NCI-H2107 (cell line): ENCODE measurements around the gene CMA1.

Source experiments
- DNase-seq: peaks from one replicate; lab custom pipeline; 2025; lab: John Stamatoyannopoulos, UW

CMA1 gene

DNA sequence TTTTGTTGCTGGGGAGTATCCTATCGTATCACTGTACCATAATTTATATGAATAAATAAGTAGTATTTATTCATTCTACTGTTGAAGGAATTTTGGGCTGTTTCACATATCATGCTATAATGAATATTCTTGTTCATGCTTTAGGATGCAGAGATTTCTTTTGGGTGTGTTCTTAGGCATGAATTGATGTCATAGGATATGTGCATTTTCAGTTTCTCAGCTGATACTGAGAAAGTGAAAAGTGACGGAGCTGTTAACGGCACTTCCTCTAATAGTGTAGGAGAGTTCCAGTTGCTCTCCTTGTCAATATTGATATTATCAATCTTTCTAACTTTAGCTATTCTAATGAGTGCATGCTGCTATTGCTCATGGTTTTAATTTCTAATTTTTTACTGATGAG lies 42.3 kb downstream of the CMA1 start:
- no peak for DNase-seq

DNA sequence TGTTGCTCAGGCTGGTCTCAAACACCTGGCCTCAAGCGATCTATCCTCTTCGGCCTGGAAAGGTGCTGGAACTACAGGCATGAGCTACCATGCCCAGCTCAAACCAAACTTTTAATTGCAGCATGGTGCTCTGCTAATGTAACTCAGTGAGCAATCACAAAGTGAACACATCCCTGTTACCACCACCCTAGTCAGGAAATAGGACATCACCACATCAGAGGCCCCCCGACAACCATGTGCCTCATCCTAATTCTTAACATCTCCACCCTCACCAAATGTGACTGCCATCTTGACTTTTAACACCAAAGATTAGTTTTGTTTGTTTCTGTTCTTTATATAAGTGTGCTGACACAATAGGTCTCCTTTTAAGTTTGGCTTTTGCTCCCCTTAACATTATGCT lies 42.7 kb downstream of the CMA1 start:
- no peak for DNase-seq

DNA sequence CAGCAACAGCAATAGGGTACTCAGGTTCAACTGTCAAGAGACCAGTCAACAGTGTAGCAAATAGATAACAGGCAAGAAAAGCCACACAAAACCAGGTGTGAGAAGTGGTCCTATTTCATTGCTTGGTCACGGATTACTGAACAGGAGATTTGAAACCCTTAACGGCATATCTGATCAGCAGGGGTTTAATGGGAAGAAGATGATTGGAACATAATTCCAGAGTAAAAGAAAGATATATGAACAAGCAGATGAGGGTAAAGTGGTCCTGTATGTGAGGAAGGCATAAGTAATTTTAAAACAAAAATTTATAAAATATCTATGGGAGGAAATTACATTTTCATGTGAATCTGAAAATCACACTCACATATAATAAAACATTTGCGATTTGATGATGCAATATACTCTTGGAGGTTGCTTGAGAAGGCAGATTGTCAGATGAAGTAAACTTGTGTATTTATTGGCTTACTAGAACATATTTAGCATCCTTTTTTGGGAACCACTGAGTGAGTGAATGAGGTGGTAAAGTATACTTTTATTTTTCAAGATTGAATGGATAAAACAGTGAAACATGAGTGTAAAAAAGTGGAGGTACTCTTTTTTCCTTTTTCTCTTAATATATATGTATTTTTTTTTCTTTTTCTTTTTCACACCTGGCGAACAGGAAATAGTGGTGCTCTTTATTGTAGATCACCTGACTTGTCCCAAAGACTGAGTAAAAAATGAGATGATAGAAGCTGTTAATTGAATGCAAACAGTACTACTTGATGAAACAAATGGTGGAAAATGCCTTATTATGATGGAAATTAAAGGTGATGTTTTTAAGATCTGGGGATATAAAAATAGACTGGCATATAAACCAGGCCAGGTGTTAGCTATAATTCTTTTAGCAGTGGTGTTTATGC lies 43.9 kb downstream of the CMA1 start:
- no peak for DNase-seq

DNA sequence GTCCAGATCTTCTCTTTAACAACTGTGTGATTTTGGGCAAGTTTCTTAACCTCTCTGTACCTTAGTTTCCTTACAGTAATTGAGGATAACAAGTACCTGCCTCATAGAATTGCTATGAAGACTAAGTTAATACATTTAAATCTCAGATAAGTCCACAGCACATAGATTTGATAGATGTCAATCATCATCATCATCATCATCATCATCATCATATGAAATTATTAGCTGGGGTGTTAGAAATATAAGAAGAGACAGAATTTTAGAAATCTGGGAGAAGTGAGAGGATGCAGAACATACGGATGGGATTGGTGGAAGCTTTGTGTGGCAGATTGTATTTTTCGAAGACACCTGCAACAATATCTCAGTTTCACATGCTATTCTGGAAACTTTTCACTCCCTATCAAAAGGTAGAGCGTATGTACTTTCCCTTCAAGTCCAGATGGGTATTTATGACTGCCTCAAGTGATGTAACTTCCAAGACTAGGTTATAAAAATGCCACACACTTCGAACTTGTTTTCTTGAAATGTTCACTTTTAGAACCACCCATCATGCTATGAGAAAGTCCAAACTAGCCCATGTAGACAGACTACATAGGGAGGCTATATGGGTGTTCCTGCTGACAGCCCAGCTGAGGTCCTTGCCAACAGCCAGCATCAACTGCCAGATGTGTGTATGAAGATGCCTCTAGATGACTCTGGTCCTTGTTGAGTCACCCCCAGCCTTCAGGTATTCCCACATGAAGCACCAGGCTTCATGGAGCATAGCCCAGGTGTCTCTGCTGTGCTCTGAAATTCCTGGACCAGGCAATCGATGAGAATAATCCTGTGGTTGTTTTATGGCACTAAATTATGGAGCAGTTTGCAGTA lies 44.8 kb downstream of the CMA1 start:
- DNase-seq: peak; percentile 64

DNA sequence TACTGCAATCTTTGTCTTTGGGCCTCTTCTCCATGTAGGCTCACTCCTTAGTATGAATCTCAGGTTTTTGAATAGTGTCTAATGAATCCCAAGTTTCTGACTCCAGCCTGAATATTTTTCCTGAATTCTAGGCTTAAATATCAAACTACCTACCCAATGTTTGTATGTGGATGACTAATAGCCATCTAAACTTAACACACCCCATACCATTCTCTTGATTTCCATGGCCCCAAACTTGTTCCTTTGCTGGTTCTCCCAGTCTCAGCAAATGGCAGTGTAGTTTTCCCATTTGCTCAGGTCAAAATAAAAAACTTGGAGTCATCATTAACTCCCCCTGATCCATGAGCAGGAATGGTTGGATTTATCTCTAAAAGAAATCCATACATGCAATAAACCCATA lies 46.7 kb downstream of the CMA1 start:
- DNase-seq: no peak

DNA sequence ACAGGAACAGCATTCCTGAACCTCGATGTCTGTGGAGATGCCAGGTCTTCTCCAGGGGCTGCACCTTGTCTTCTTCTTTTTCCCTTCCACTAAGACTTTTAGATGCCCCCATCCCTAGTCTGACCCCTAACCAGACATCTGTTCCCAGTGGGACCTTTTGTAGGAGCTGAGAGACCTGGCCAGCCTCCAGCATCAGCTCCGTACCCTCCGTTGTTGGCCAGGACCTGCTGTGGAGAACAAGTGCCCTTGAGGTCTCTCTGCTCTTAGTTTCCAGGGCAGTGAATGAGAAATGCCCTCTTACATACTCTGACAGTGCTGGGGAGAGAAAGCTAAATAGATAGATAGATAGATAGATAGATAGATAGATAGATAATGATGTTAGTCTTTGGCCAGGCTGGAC lies 48.7 kb downstream of the CMA1 start:
- DNase-seq: no peak

DNA sequence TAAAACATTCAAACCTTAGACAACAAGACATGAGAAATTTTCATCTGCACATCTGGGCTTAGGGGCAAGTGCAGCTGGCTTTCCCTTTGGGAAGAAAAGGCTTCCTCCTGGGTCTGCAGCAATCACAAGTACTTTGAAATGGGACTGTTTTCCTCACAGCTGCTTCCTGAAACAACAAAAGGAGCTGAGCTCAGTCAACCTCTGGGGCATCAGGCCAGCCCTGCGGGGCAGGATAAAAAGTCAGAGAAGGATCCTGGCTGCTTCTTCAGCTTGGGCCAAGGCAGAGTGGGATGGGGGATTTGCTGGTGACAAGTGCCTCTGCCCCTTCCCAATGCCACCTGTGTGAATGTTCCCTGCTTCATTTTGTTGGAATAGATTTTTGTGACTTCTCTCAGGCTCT lies 49.3 kb downstream of the CMA1 start:
- no peak for DNase-seq

DNA sequence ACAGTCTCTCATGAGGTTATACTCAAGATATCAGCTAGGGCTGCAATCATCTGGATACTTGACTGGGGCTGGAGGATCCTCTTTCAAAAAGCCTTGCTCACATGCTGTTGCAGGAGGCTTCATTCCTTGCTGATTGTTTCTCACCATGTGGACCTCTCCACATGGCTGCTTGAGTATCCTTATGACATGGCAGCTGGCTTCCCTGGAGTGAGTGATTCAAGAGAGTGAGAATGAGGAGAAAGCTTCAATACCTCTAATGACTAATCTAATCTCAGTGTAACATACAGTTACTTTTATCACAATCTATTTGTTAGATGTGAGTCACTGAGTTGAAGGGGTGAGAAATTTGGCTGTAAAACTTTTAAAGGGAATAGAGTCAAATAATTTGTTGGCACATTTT lies 51.1 kb downstream of the CMA1 start:
- no peak for DNase-seq
